IMR-90 (cell line): ENCODE results near the gene SNX32. TPM values are rescaled to one million over a fixed set of nuclear protein-coding genes. Genes with fewer than 3 reads are reported as not detected.

Source experiments
- ATAC-seq: fragments of 200-7000 bp; cut with Tn5 transposase; 2 replicates; pipeline ENCODE4 v1.9.1; 2020; ENCODE audit warnings: low read depth, mild to moderate bottlenecking, moderate library complexity
- BruUV-seq: library from RNA; stranded (reverse); fragments of 400-500 nt; replicated peaks from 2 replicates; lab custom pipeline; 2021; lab: Mats Ljungman, UMichigan
- CTCF ChIA-PET: fragments of 300-600 bp; formaldehyde crosslinking; extraction: SDS; loops from one replicate; lab custom pipeline; 2021; ENCODE audit warnings: antibody characterized with exemption; lab: Yijun Ruan, JAX
- POLR2A ChIA-PET: fragments of 300-600 bp; sonication (Branson Sonifier 250); formaldehyde crosslinking; loops from one replicate; lab custom pipeline; 2022; ENCODE audit warnings: antibody characterized with exemption; ENCODE audit not compliant: unreplicated experiment; lab: Charles Lee
- DNase-seq: peaks from one replicate; pipeline ENCODE4 v3.0.0; 2013
- H2AFZ ChIP-seq: replicated peaks from 2 replicates; pipeline ENCODE3; 2013; ENCODE audit warnings: low read length, mild to moderate bottlenecking; ENCODE audit not compliant: poor library complexity
- H2AK5ac ChIP-seq: 2 replicates; pipeline ENCODE4 v1.6.1; 2013; ENCODE audit warnings: low read depth, low read length, inconsistent platforms
- H2AK9ac ChIP-seq: replicated peaks from 2 replicates; pipeline ENCODE3; 2013; ENCODE audit warnings: mild to moderate bottlenecking, low read depth, low read length, moderate library complexity; ENCODE audit not compliant: poor library complexity
- H2BK120ac ChIP-seq: 2 replicates; pipeline ENCODE4 v1.6.1; 2013; ENCODE audit warnings: low read depth, low read length, inconsistent platforms
- H2BK15ac ChIP-seq: 3 replicates; pipeline ENCODE4 v1.6.1; 2013; ENCODE audit warnings: low read depth, low read length, inconsistent platforms
- H2BK20ac ChIP-seq: 2 replicates; pipeline ENCODE4 v1.6.1; 2013; ENCODE audit warnings: low read depth, mild to moderate bottlenecking, inconsistent platforms, low read length, moderate library complexity
- H2BK5ac ChIP-seq: 2 replicates; pipeline ENCODE4 v1.6.1; 2013; ENCODE audit warnings: mild to moderate bottlenecking, low read depth, low read length, inconsistent platforms; ENCODE audit not compliant: poor library complexity, severe bottlenecking
- H3K14ac ChIP-seq: replicated peaks from 2 replicates; pipeline ENCODE4 v1.6.1; 2013; ENCODE audit warnings: low read depth, low read length, inconsistent platforms
- H3K18ac ChIP-seq: 2 replicates; pipeline ENCODE4 v1.6.1; 2013; ENCODE audit warnings: low read depth, low read length, control low read depth
- H3K23ac ChIP-seq: 2 replicates; pipeline ENCODE4 v1.6.1; 2013; ENCODE audit warnings: low read depth, low read length, inconsistent platforms
- H3K27ac ChIP-seq: 2 replicates; pipeline ENCODE4 v1.5.1; 2013; ENCODE audit warnings: mild to moderate bottlenecking, control low read depth, low read length; ENCODE audit not compliant: insufficient read depth
- H3K27me3 ChIP-seq: 2 replicates; pipeline ENCODE4 v1.6.1; 2013; ENCODE audit warnings: low read length; ENCODE audit not compliant: control insufficient read depth, insufficient read depth
- H3K36me3 ChIP-seq: 2 replicates; pipeline ENCODE4 v1.6.1; 2013; ENCODE audit warnings: low read length, mixed read lengths; ENCODE audit not compliant: control insufficient read depth, insufficient read depth
- H3K4ac ChIP-seq: 2 replicates; pipeline ENCODE4 v1.6.1; 2013; ENCODE audit warnings: low read depth, low read length, inconsistent platforms
- H3K4me1 ChIP-seq: 2 replicates; pipeline ENCODE4 v1.6.1; 2013; ENCODE audit warnings: low read length, mixed read lengths; ENCODE audit not compliant: control insufficient read depth, insufficient read depth
- H3K4me2 ChIP-seq: 2 replicates; pipeline ENCODE4 v1.6.1; 2013; ENCODE audit warnings: low read depth, mild to moderate bottlenecking, control low read depth, low read length, moderate library complexity
- H3K4me3 ChIP-seq: 2 replicates; pipeline ENCODE4 v1.5.1; 2013; ENCODE audit warnings: low read depth, mild to moderate bottlenecking, control low read depth, low read length, moderate library complexity; ENCODE audit not compliant: insufficient read depth
- H3K56ac ChIP-seq: 2 replicates; pipeline ENCODE4 v1.6.1; 2013; ENCODE audit warnings: low read length, inconsistent platforms; ENCODE audit not compliant: insufficient read depth; ENCODE audit errors: extremely low read depth
- H3K79me1 ChIP-seq, 2 experiments: 2 replicates each; pipeline ENCODE4 v1.6.1; 2013; ENCODE audit warnings: low read length in 2 of 2, inconsistent platforms in 1 of 2, low read depth in 1 of 2
- H3K9ac ChIP-seq: 2 replicates; pipeline ENCODE4 v1.6.1; 2013; ENCODE audit warnings: low read depth, low read length, control low read depth
- H3K9me1 ChIP-seq: 2 replicates; pipeline ENCODE4 v1.6.1; 2013; ENCODE audit warnings: low read length, inconsistent platforms; ENCODE audit not compliant: insufficient read depth
- H3K9me3 ChIP-seq: 2 replicates; pipeline ENCODE4 v1.6.1; 2013; ENCODE audit warnings: low read length; ENCODE audit not compliant: control insufficient read depth, insufficient read depth
- H4K20me1 ChIP-seq: 2 replicates; pipeline ENCODE4 v1.6.1; 2013; ENCODE audit warnings: low read length, inconsistent platforms; ENCODE audit not compliant: insufficient read depth
- H4K5ac ChIP-seq: 2 replicates; pipeline ENCODE4 v1.6.1; 2013; ENCODE audit warnings: mild to moderate bottlenecking, low read depth, low read length, control low read depth
- H4K8ac ChIP-seq, 2 experiments: 2 replicates each; pipeline ENCODE4 v1.6.1; 2013; ENCODE audit warnings: low read depth in 2 of 2, low read length in 2 of 2, control low read depth in 1 of 2, inconsistent platforms in 1 of 2
- H4K91ac ChIP-seq: 2 replicates; pipeline ENCODE4 v1.6.1; 2013; ENCODE audit warnings: low read depth, low read length, inconsistent platforms; ENCODE audit not compliant: insufficient read depth
- BHLHE40 ChIP-seq: fragments of 150-350 bp; IDR thresholded peaks from 2 replicates; pipeline ENCODE4 v1.6.1; 2016; ENCODE audit warnings: mild to moderate bottlenecking, low read depth, low read length
- CHD1 ChIP-seq: IDR thresholded peaks from 2 replicates; pipeline ENCODE4 v1.6.1; 2012; ENCODE audit warnings: low read depth, low read length, improper control_type of control experiment
- MAFK ChIP-seq: IDR thresholded peaks from 2 replicates; pipeline ENCODE4 v1.6.1; 2012; ENCODE audit warnings: low read depth, low read length, improper control_type of control experiment
- MAZ ChIP-seq: IDR thresholded peaks from 2 replicates; pipeline ENCODE4 v1.6.1; 2012; ENCODE audit warnings: low read depth, mild to moderate bottlenecking, low read length, improper control_type of control experiment, moderate library complexity, borderline replicate concordance
- MXI1 ChIP-seq: IDR thresholded peaks from 2 replicates; pipeline ENCODE4 v1.6.1; 2012; ENCODE audit warnings: low read depth, mild to moderate bottlenecking, low read length, moderate library complexity, borderline replicate concordance
- POLR2A ChIP-seq: IDR thresholded peaks from 2 replicates; pipeline ENCODE4 v1.6.1; 2012; ENCODE audit warnings: mild to moderate bottlenecking, low read depth, low read length
- RAD21 ChIP-seq: IDR thresholded peaks from 2 replicates; pipeline ENCODE4 v1.6.1; 2012; ENCODE audit warnings: low read length, improper control_type of control experiment
- RCOR1 ChIP-seq: IDR thresholded peaks from 2 replicates; pipeline ENCODE4 v1.6.1; 2012; ENCODE audit warnings: mild to moderate bottlenecking, low read length, improper control_type of control experiment; ENCODE audit not compliant: insufficient replicate concordance
- RFX5 ChIP-seq: IDR thresholded peaks from 2 replicates; pipeline ENCODE4 v1.8.0; 2012; ENCODE audit warnings: low read depth, mild to moderate bottlenecking, low read length, moderate library complexity
- SMC3 ChIP-seq: fragments of 150-350 bp; IDR thresholded peaks from 2 replicates; pipeline ENCODE4 v1.6.1; 2016; ENCODE audit warnings: low read depth, mild to moderate bottlenecking, antibody characterized with exemption, low read length, moderate library complexity
- WGBS, 2 experiments: methylation state at CpG; one replicate each; pipeline versions ENCODE4 v1.1.5 to v1.1.7; 2013; ENCODE audit warnings: missing lambda C conversion rate in 2 of 2; ENCODE audit not compliant: insufficient read length in 1 of 2; ENCODE audit errors: extremely low coverage in 2 of 2; 5-methylcytosine and 5-hydroxymethylcytosine counted together
- dilution Hi-C: fragments of 300-500 bp; cut with HindIII; formaldehyde crosslinking; loops from one replicate; pipeline ENCODE4 v1.14.3; 2018; ENCODE audit warnings: low sequenced_read_pairs; ENCODE audit not compliant: unreplicated experiment
- in situ Hi-C: fragments of 300-500 bp; cut with MboI; formaldehyde crosslinking; loops from 3 replicates; pipeline ENCODE4 v1.14.3; 2019; ENCODE audit warnings: low sequenced_read_pairs, inconsistent platforms, mixed read lengths
- intact Hi-C: fragments of 100-400 bp; cut with micrococcal nuclease; formaldehyde crosslinking; loops from 2 replicates; pipeline ENCODE4 v1.10.0; 2022
- polyA plus RNA-seq, 3 experiments: library from polyadenylated mRNA; depleted of rRNA; stranded (reverse); fragments of >200 nt; gene quantifications; 2 replicates each; pipeline ENCODE4 v1.2.3, GENCODE V29; 2012; ENCODE audit warnings: low replicate concordance in 1 of 3
- total RNA-seq: library from RNA; depleted of rRNA; stranded (reverse); fragments of >200 nt; gene quantifications from 2 replicates; pipeline ENCODE4 v1.2.3, GENCODE V29; 2012
- TF ChIP-seq, protein P1 (sequence below): fragments of 150-350 bp; IDR thresholded peaks from 2 replicates; pipeline ENCODE4 v1.6.1; 2017; ENCODE audit warnings: mild to moderate bottlenecking, antibody characterized with exemption, low read length, low read depth
- TF ChIP-seq, protein P2 (sequence below): conservative IDR thresholded peaks from 2 replicates; pipeline ENCODE4 v1.5.1; 2012; ENCODE audit warnings: mild to moderate bottlenecking, low read depth, low read length, improper control_type of control experiment

The SNX32 gene
- total and polyA plus RNA-seq, 2 of the 4 experiments (the other 2 are of a cell fraction): 0.36 to 0.79 TPM

DNA sequence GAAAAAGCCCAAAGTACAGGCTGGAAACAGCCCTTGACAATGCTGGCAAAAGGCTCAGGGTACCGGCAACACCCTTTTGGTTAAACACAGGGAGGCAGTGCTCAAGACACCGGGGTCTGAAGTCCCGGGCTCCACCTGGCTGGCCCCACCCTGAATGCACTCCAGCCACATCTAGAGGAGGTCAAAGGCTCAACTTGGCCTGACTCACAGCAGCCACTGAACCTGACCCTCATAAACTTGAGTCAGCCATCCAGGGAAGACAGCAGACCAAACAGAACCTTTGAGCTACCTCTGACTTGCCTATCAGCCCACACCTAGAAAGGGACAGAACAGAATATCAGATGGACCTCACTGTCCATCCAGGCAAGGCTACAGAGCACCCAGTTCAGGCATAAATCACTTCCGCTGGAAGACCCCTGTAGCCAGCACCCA lies 20.4 kb downstream of the SNX32 start (continued):
- TF ChIP-seq RAD21 (no peak), POLR2A (no peak)

DNA sequence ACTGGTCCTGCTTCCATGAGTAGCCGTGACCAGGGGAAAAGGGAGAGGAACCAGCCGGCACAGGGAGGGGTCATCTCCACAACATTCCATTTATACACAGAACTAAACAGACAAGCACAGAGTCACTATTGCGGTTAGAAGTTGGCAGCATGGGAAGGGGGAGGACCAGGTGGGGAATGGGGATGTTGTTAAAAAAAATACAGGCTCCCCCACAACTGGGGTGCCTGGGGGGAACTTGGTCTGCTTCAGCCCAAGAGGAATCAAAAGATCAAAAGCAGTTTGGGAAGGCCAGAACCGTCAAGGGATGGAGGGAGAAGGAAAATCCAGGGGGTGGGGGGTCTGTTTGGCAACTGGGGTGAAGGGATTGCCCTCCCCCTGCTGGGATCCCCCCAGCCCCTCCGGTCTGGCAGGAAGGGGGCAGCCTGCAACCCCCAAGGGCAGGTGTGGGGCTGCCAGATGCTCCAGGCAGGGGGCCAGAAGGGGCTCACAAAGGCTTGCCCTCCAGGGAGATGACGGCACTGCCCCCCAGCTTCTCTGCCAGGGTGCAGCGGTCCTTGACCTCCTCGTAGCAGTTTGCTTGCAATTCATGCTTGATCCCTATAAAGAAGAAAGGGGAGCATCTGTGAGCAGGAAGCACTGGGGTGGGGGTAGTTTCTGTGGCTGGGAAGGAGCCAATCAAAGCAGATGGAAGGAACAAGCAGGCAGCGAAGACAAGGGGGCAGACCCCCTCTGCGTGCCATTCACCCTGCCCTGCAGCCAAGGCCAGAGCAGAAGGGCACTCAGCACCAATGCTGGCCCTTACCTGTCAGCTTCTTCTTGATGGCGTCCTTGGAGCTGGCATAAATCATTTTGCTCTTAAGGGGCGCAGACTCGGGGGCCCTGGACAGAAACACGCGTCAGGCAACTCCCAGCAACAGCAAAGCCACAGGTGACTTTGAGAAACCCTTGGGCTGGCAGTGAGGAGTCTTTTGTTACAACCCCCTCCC lies 21.4 kb downstream of the SNX32 start:
- H3K27me3 ChIP-seq: no peaks in the 10 kb centered on the region
- no peak overlapping the region for H2BK15ac ChIP-seq
- ATAC-seq: no peak
- H4K5ac ChIP-seq: no peak overlapping the region
- no peak for DNase-seq
- no peak overlapping the region for H3K4me3 ChIP-seq
- intact Hi-C loops (no loop called here), dilution Hi-C loops (no loop called here), in situ Hi-C loops (no loop called here)
- H3K4ac ChIP-seq: no peak overlapping the region
- no peak overlapping the region for H2AK5ac ChIP-seq
- no peaks in the 10 kb centered on the region for H3K9me3 ChIP-seq
- POLR2A ChIA-PET: no interaction called here
- no peak overlapping the region for H3K9ac ChIP-seq
- H4K20me1 ChIP-seq: peaks cover 77% of the 10 kb centered on the region
- H4K91ac ChIP-seq: no peak overlapping the region
- H2BK120ac ChIP-seq: no peak overlapping the region
- BruUV-seq: TSS peak; percentile 97
- TF ChIP-seq RFX5 (no peak), CHD1 (no peak), RCOR1 (no peak), MAZ (no peak), POLR2A (no peak), SMC3 (no peak), MXI1 (no peak), RAD21 (no peak), MAFK (no peak), BHLHE40 (no peak)
- TF ChIP-seq, protein P1, sequence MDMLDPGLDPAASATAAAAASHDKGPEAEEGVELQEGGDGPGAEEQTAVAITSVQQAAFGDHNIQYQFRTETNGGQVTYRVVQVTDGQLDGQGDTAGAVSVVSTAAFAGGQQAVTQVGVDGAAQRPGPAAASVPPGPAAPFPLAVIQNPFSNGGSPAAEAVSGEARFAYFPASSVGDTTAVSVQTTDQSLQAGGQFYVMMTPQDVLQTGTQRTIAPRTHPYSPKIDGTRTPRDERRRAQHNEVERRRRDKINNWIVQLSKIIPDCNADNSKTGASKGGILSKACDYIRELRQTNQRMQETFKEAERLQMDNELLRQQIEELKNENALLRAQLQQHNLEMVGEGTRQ: no peak
- TF ChIP-seq, protein P2, sequence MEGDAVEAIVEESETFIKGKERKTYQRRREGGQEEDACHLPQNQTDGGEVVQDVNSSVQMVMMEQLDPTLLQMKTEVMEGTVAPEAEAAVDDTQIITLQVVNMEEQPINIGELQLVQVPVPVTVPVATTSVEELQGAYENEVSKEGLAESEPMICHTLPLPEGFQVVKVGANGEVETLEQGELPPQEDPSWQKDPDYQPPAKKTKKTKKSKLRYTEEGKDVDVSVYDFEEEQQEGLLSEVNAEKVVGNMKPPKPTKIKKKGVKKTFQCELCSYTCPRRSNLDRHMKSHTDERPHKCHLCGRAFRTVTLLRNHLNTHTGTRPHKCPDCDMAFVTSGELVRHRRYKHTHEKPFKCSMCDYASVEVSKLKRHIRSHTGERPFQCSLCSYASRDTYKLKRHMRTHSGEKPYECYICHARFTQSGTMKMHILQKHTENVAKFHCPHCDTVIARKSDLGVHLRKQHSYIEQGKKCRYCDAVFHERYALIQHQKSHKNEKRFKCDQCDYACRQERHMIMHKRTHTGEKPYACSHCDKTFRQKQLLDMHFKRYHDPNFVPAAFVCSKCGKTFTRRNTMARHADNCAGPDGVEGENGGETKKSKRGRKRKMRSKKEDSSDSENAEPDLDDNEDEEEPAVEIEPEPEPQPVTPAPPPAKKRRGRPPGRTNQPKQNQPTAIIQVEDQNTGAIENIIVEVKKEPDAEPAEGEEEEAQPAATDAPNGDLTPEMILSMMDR: no peak
- peaks cover 33% of the 10 kb centered on the region for H3K9me1 ChIP-seq
- H2BK5ac ChIP-seq: no peak overlapping the region
- H3K14ac ChIP-seq: no peak overlapping the region
- no peak overlapping the region for H3K23ac ChIP-seq
- H4K8ac ChIP-seq: no peak overlapping the region
- no peak overlapping the region for H3K27ac ChIP-seq
- peaks cover 59% of the 10 kb centered on the region for H3K36me3 ChIP-seq
- H2AFZ ChIP-seq: no peak overlapping the region
- H3K4me1 ChIP-seq: peaks cover 9% of the 10 kb centered on the region
- no peak overlapping the region for H3K18ac ChIP-seq
- 97% methylated on average over 5 of the region's 15 CpGs; no CpG with 5 or more reads in 1 of the 2 experiments for WGBS, 2 experiments
- H3K4me2 ChIP-seq: no peak overlapping the region
- no peak overlapping the region for H3K56ac ChIP-seq
- no peak overlapping the region for H2BK20ac ChIP-seq
- no peak overlapping the region for H2AK9ac ChIP-seq
- CTCF ChIA-PET: no interaction called here
- H3K79me1 ChIP-seq: peaks cover 20 to 65% of the 10 kb centered on the region in 2 experiments
